ENCODE measurements around the gene LRCH4. TPM values are rescaled to one million over a fixed set of nuclear protein-coding genes. Genes with fewer than 3 reads are reported as not detected.

Gene LRCH4
- total and polyA plus RNA-seq, 2 of the 8 experiments (the other 6 are each of a cell fraction or from before 2014, with no cell fraction given) = 15.5 to 36.6 TPM

DNA sequence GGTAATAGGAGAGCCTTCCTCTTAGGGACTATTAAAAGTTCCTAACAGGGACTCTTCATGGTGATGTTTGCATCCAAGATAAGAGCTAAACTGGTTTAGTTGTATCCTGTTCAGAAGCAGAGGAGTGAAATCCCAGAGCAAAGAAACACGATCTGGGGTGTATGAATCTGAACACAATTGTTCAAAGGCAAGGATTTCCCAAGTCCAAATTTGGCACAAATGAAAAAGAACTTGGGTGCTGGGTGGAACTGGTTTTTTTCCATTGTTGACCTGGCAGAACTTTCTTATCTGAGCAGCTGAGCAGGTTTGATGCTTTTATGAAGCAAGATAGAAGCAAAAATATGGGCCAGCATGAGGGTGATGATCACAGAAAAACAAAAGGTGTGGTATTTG, 41.0 kb downstream of the LRCH4 start (continued):
- TF ChIP-seq, protein P1, sequence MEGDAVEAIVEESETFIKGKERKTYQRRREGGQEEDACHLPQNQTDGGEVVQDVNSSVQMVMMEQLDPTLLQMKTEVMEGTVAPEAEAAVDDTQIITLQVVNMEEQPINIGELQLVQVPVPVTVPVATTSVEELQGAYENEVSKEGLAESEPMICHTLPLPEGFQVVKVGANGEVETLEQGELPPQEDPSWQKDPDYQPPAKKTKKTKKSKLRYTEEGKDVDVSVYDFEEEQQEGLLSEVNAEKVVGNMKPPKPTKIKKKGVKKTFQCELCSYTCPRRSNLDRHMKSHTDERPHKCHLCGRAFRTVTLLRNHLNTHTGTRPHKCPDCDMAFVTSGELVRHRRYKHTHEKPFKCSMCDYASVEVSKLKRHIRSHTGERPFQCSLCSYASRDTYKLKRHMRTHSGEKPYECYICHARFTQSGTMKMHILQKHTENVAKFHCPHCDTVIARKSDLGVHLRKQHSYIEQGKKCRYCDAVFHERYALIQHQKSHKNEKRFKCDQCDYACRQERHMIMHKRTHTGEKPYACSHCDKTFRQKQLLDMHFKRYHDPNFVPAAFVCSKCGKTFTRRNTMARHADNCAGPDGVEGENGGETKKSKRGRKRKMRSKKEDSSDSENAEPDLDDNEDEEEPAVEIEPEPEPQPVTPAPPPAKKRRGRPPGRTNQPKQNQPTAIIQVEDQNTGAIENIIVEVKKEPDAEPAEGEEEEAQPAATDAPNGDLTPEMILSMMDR (IDR thresholded peaks at IDR 0.05; ENCODE audit: control extremely low read depth in 1 of 3, insufficient read depth in 1 of 3, low read depth in 1 of 3, low read length in 3 of 3) = no peak
- TF ChIP-seq NANOG (IDR thresholded peaks at IDR 0.05; ENCODE audit: insufficient read depth, low read depth, low read length, poor library complexity, severe bottlenecking) (no peak), HDAC2 (IDR thresholded peaks at IDR 0.05; ENCODE audit: borderline replicate concordance in 1 of 2, low read depth in 2 of 2, low read length in 2 of 2) (no peak), NRF1 (IDR thresholded peaks at IDR 0.05; ENCODE audit: low read depth, low read length) (no peak), TEAD4 (IDR thresholded peaks at IDR 0.05; ENCODE audit: low read depth, low read length) (no peak)

All from H1 (cell line).